ENCODE results near the gene MBNL2. TPM values are rescaled to one million over a fixed set of nuclear protein-coding genes. Genes with fewer than 3 reads are reported as not detected.

The MBNL2 gene
- total and polyA plus RNA-seq, 2 of the 13 experiments (the other 11 are each of a cell fraction or from before 2014, with no cell fraction given): 30.8 to 59.0 TPM

GRCh38 chr13:97223711-97224541, 1.8 kb downstream of the MBNL2 start (continued):
- TF ChIP-seq ATF2 (CRISPR knock-in tag; IDR thresholded peaks at IDR 0.05) (peak; percentile 23), ZNF691 (CRISPR knock-in tag; IDR thresholded peaks at IDR 0.05; ENCODE audit: borderline replicate concordance, low read depth) (0 out of 2 replicates have a peak, but pooled peaks have one; percentile 46), ZNF768 (CRISPR knock-in tag; IDR thresholded peaks at IDR 0.05) (no peak), ZNF772 (CRISPR knock-in tag; IDR thresholded peaks at IDR 0.05) (no peak), ZNF619 (CRISPR knock-in tag; IDR thresholded peaks at IDR 0.05) (no peak), ARNT2 (CRISPR knock-in tag; IDR thresholded peaks at IDR 0.05; ENCODE audit: low read depth) (no peak), XRCC5 (optimal IDR thresholded peaks at IDR 0.05; ENCODE audit: low read length) (peak; percentile 10), PHF21A (CRISPR knock-in tag; IDR thresholded peaks at IDR 0.05) (0 out of 2 replicates have a peak, but pooled peaks have one; percentile 30), ZNF543 (CRISPR knock-in tag; IDR thresholded peaks at IDR 0.05) (0 out of 2 replicates have a peak, but pooled peaks have one; percentile 57), MTF1 (CRISPR knock-in tag; IDR thresholded peaks at IDR 0.05) (no peak), ZNF609 (CRISPR knock-in tag; IDR thresholded peaks at IDR 0.05; ENCODE audit: borderline replicate concordance) (peak; percentile 38; the same call in 1 of the 2 replicates), FOSL2 (CRISPR knock-in tag; IDR thresholded peaks at IDR 0.05) (0 out of 2 replicates have a peak, but pooled peaks have one; percentile 12), GTF3A (CRISPR knock-in tag; conservative IDR thresholded peaks at IDR 0.05) (0 out of 2 replicates have a peak, but pooled peaks have one; percentile 43), ARID4A (CRISPR knock-in tag; IDR thresholded peaks at IDR 0.05; ENCODE audit: borderline replicate concordance) (peak; percentile 59; the same call in 1 of the 2 replicates), ASH2L (IDR thresholded peaks at IDR 0.05; ENCODE audit: insufficient read length, low read depth, low read length) (peak; percentile 0)
